Stimulated activated CD8-positive, alpha-beta memory T cell treated with anti-CD3 and anti-CD28 coated beads, Interleukin-7, amount 100 ng/mL, for 48 hours (primary cell): ENCODE data around the gene NR1H3.

ENCODE experiments used
- DNase-seq, 2 donors: peaks; one replicate each; pipeline ENCODE4 v3.0.0-alpha.2; 2020; ENCODE audit warnings: low read depth in 1 of 2; ENCODE audit errors: extremely low read depth in 1 of 2

The NR1H3 gene

GRCh38 chr11:47243454-47243853 lies 14.3 kb upstream of the NR1H3 start:
- no peak for DNase-seq

- DNase-seq = no peak
These were observed 13.1 kb upstream of the NR1H3 start for GRCh38 chr11:47244448-47245350.

GRCh38 chr11:47245611-47246357 lies 12.0 kb upstream of the NR1H3 start:
- no peak for DNase-seq

- DNase-seq = no peak
These were observed 10.3 kb upstream of the NR1H3 start for GRCh38 chr11:47247502-47247901.

GRCh38 chr11:47248304-47248663 lies 9.5 kb upstream of the NR1H3 start:
- DNase-seq = no peak

- peak; percentile 75 to 80 for DNase-seq
These were observed 9.0 kb upstream of the NR1H3 start, which contains the start of gene ACP2 for GRCh38 chr11:47248664-47249377. ACP2 (minus strand) TSS chr11:47248814; CDS start chr11:47248789, 25 bp downstream.

- no peak for DNase-seq
These were observed 8.4 kb upstream of the NR1H3 start for GRCh38 chr11:47249378-47249715.

- DNase-seq = no peak
These were observed 6.0 kb upstream of the NR1H3 start for GRCh38 chr11:47251751-47252150.

GRCh38 chr11:47253660-47254059 lies 4.1 kb upstream of the NR1H3 start:
- DNase-seq = no peak

GRCh38 chr11:47254386-47254785 lies 3.4 kb upstream of the NR1H3 start:
- no peak for DNase-seq

GRCh38 chr11:47256374-47256773 lies 1.4 kb upstream of the NR1H3 start:
- no peak for DNase-seq

GRCh38 chr11:47257177-47257516 lies 649 bp upstream of the NR1H3 start:
- DNase-seq = no peak

GRCh38 chr11:47258317-47258902 lies 614 bp downstream of the NR1H3 start:
- DNase-seq = no peak

GRCh38 chr11:47259232-47259977 lies 1.6 kb downstream of the NR1H3 start:
- DNase-seq = no peak

GRCh38 chr11:47260366-47260765 lies 2.6 kb downstream of the NR1H3 start:
- no peak for DNase-seq

- DNase-seq = no peak
These were observed 3.5 kb downstream of the NR1H3 start for GRCh38 chr11:47261291-47261800.

GRCh38 chr11:47264119-47264518 lies 6.3 kb downstream of the NR1H3 start:
- DNase-seq = no peak

- no peak for DNase-seq
These were observed 6.7 kb downstream of the NR1H3 start for GRCh38 chr11:47264521-47264920.

GRCh38 chr11:47267876-47268275 lies 10.1 kb downstream of the NR1H3 start:
- DNase-seq = no peak

- peak in 1 of 2 donors; percentile 16 for DNase-seq
These were observed 10.7 kb downstream of the NR1H3 start for GRCh38 chr11:47268448-47269001.
